PFSK-1 (cell line): ENCODE results near the gene KIAA0232.

Experiments
- FOXP2 ChIP-seq: optimal IDR thresholded peaks from 2 replicates; pipeline ENCODE3; 2011; ENCODE audit warnings: borderline replicate concordance, control low read depth, inconsistent platforms; ENCODE audit not compliant: insufficient read depth; ENCODE audit errors: extremely low read length, extremely low read depth
- POLR2AphosphoS5 ChIP-seq: IDR thresholded peaks from 2 replicates; pipeline ENCODE4 v1.6.1; 2012; ENCODE audit warnings: low read depth, mild to moderate bottlenecking, control low read depth, low read length, moderate library complexity
- REST ChIP-seq, 2 experiments: IDR thresholded peaks; 2 replicates each; pipeline versions ENCODE4 v1.6.1 to v1.8.0; 2011 to 2012; ENCODE audit warnings: low read depth in 2 of 2, low read length in 2 of 2, control low read depth in 1 of 2, inconsistent platforms in 1 of 2, mild to moderate bottlenecking in 1 of 2, moderate library complexity in 1 of 2; ENCODE audit not compliant: insufficient read depth in 1 of 2
- SIN3A ChIP-seq: IDR thresholded peaks from 2 replicates; pipeline ENCODE4 v1.6.1; 2012; ENCODE audit warnings: mild to moderate bottlenecking, low read length, moderate library complexity, borderline replicate concordance; ENCODE audit not compliant: insufficient read depth
- TAF1 ChIP-seq: IDR thresholded peaks from 2 replicates; pipeline ENCODE4 v1.6.1; 2012; ENCODE audit warnings: low read length, control low read depth, borderline replicate concordance; ENCODE audit not compliant: insufficient read depth

Gene KIAA0232

GRCh38 chr4:6813725-6814124 lies 31.2 kb downstream of the KIAA0232 start:
- TF ChIP-seq TAF1 = no peak
- TF ChIP-seq POLR2AphosphoS5 = no peak
- no peak for TF ChIP-seq FOXP2
- no peak for TF ChIP-seq SIN3A
- no peak for TF ChIP-seq REST (IDR thresholded peaks at IDR 0.05; ENCODE audit: insufficient read depth in 1 of 2, low read depth in 2 of 2, low read length in 2 of 2)

- TF ChIP-seq REST (IDR thresholded peaks at IDR 0.05; ENCODE audit: insufficient read depth in 1 of 2, low read depth in 2 of 2, low read length in 2 of 2) (no peak), TAF1 (no peak), POLR2AphosphoS5 (no peak), SIN3A (no peak)
Observed at GRCh38 chr4:6815029-6815836, 32.7 kb downstream of the KIAA0232 start.

GRCh38 chr4:6819295-6819694 lies 36.8 kb downstream of the KIAA0232 start:
- TF ChIP-seq FOXP2 = no peak
- no peak for TF ChIP-seq SIN3A
- TF ChIP-seq POLR2AphosphoS5 = no peak
- no peak for TF ChIP-seq TAF1

GRCh38 chr4:6820695-6821094 lies 38.2 kb downstream of the KIAA0232 start:
- TF ChIP-seq TAF1 (no peak), POLR2AphosphoS5 (no peak)

- TF ChIP-seq POLR2AphosphoS5 (no peak), TAF1 (no peak), FOXP2 (no peak), SIN3A (no peak), REST (IDR thresholded peaks at IDR 0.05; ENCODE audit: insufficient read depth in 1 of 2, low read depth in 2 of 2, low read length in 2 of 2) (no peak)
Observed at GRCh38 chr4:6824071-6824470, 41.5 kb downstream of the KIAA0232 start.

GRCh38 chr4:6824772-6825402 lies 42.4 kb downstream of the KIAA0232 start:
- TF ChIP-seq SIN3A (no peak), REST (IDR thresholded peaks at IDR 0.05; ENCODE audit: insufficient read depth in 1 of 2, low read depth in 2 of 2, low read length in 2 of 2) (no peak), POLR2AphosphoS5 (no peak), FOXP2 (no peak), TAF1 (no peak)
